Keratinocyte (primary cell): ENCODE results near the gene SLC16A4. TPM values are rescaled to one million over a fixed set of nuclear protein-coding genes. Genes with fewer than 3 reads are reported as not detected.

ENCODE experiments used
- DNase-seq: peaks from one replicate; pipeline ENCODE4 v3.0.0-alpha.2; 2011; ENCODE audit warnings: low read depth, missing footprints, low spot score
- FAIRE-seq: peaks from 2 replicates; lab custom pipeline; 2011; peaks lifted over from hg19 to GRCh38; lab: Jason Lieb, UNC
- H2AFZ ChIP-seq: 2 replicates; pipeline ENCODE4 v1.6.0; 2012; ENCODE audit warnings: low read length, control low read depth, inconsistent platforms; ENCODE audit not compliant: control insufficient read depth
- H3K27ac ChIP-seq: 2 replicates; pipeline ENCODE4 v1.5.1; 2011; ENCODE audit warnings: low read length; ENCODE audit not compliant: control insufficient read depth, insufficient read depth
- H3K27me3 ChIP-seq: 3 replicates; pipeline ENCODE4 v1.6.0; 2011; ENCODE audit warnings: low read length; ENCODE audit not compliant: control insufficient read depth, insufficient read depth; ENCODE audit errors: extremely low read depth
- H3K36me3 ChIP-seq, 2 experiments: 2 replicates in 1 of 2; 3 replicates in 1 of 2; pipeline ENCODE4 v1.5.1; 2011; ENCODE audit warnings: low read length in 2 of 2, mild to moderate bottlenecking in 1 of 2; ENCODE audit not compliant: control insufficient read depth in 2 of 2, insufficient read depth in 2 of 2; ENCODE audit errors: extremely low read depth in 1 of 2
- H3K4me1 ChIP-seq: 3 replicates; pipeline ENCODE4 v1.5.1; 2011; ENCODE audit warnings: low read length; ENCODE audit not compliant: control insufficient read depth, insufficient read depth; ENCODE audit errors: extremely low read depth
- H3K4me2 ChIP-seq: 3 replicates; pipeline ENCODE4 v1.6.0; 2011; ENCODE audit warnings: low read depth, low read length; ENCODE audit not compliant: control insufficient read depth, insufficient read depth; ENCODE audit errors: extremely low read depth
- H3K4me3 ChIP-seq, 3 experiments: fragments of 200-600 bp in 1 of 3; sonication (generic) in 1 of 3; 2 replicates in 2 of 3; 3 replicates in 1 of 3; pipeline ENCODE4 v1.5.1; 2011 to 2016; ENCODE audit warnings: low read length in 3 of 3, mild to moderate bottlenecking in 3 of 3, control low read depth in 2 of 3, inconsistent platforms in 1 of 3, low read depth in 1 of 3, mixed read lengths in 1 of 3, mixed run types in 1 of 3, moderate library complexity in 1 of 3; ENCODE audit not compliant: control insufficient read depth in 2 of 3, insufficient read depth in 2 of 3; ENCODE audit errors: extremely low read depth in 1 of 3
- H3K79me2 ChIP-seq: 2 replicates; pipeline ENCODE4 v1.6.0; 2012; ENCODE audit warnings: low read length; ENCODE audit not compliant: control insufficient read depth, insufficient read depth
- H3K9ac ChIP-seq: 3 replicates; pipeline ENCODE4 v1.6.0; 2011; ENCODE audit warnings: low read length; ENCODE audit not compliant: control insufficient read depth, insufficient read depth; ENCODE audit errors: extremely low read depth
- H3K9me1 ChIP-seq: 3 replicates; pipeline ENCODE4 v1.6.0; 2011; ENCODE audit warnings: low read length; ENCODE audit not compliant: control insufficient read depth, insufficient read depth; ENCODE audit errors: extremely low read depth
- H3K9me3 ChIP-seq: 2 replicates; pipeline ENCODE4 v1.5.1; 2012; ENCODE audit warnings: low read depth, low read length; ENCODE audit not compliant: control insufficient read depth
- H4K20me1 ChIP-seq: 3 replicates; pipeline ENCODE4 v1.6.0; 2011; ENCODE audit warnings: low read length; ENCODE audit not compliant: control insufficient read depth, insufficient read depth; ENCODE audit errors: extremely low read depth
- CTCF ChIP-seq, 3 experiments: IDR thresholded peaks in 1 of 3; conservative IDR thresholded peaks in 1 of 3; optimal IDR thresholded peaks in 1 of 3; 2 replicates in 2 of 3; 3 replicates in 1 of 3; pipeline versions ENCODE3 to v1.5.1; 2011; ENCODE audit warnings: low read length in 3 of 3, mild to moderate bottlenecking in 3 of 3, moderate library complexity in 2 of 3, control low read depth in 1 of 3, inconsistent platforms in 1 of 3; ENCODE audit not compliant: insufficient read depth in 2 of 3; ENCODE audit errors: extremely low read depth in 1 of 3
- EZH2 ChIP-seq: IDR thresholded peaks from one replicate; pipeline ENCODE4 v1.6.1; 2012; ENCODE audit warnings: inconsistent platforms, mild to moderate bottlenecking, low read length, moderate library complexity
- dilution Hi-C: fragments of 300-500 bp; cut with MboI; formaldehyde crosslinking; loops from one replicate; pipeline ENCODE4 v1.7.0; 2020; ENCODE audit warnings: low sequenced_read_pairs; ENCODE audit not compliant: extremely low pct_ligation_motif_present
- polyA plus RNA-seq, 5 experiments: library from polyadenylated mRNA; depleted of rRNA in 3 of 5; stranded (reverse) in 3 of 5; stranded (forward) in 1 of 5; unstranded in 1 of 5; fragments of >200 nt; gene quantifications; 1 replicate in 1 of 5; 2 replicates in 3 of 5; 3 replicates in 1 of 5; pipeline versions ENCODE4 v1.2.1 to v1.2.3, GENCODE V29; 2011 to 2012; ENCODE audit warnings: missing spikeins in 2 of 5, low read depth in 1 of 5, low replicate concordance in 1 of 5

Gene SLC16A4
- polyA plus RNA-seq, 1 donor (not counting 4 experiments of a cell fraction or from before 2014, with no cell fraction given): 0.92 TPM

- Histone ChIP-seq H3K9me1 (no peaks in the 10 kb centered on the region), H3K4me1 (no peaks in the 10 kb centered on the region)
- dilution Hi-C loops: no loop called here
Observed at GRCh38 chr1:110412576-110412975, 21.8 kb upstream of the SLC16A4 start.

GRCh38 chr1:110411173-110411735 is 20.4 kb upstream of the SLC16A4 start:
- dilution Hi-C loops: no loop called here
- DNase-seq: no peak
- Histone ChIP-seq H4K20me1 (no peaks in the 10 kb centered on the region), H3K79me2 (peaks cover 13% of the 10 kb centered on the region), H2AFZ (no peak overlapping the region), H3K4me1 (peaks cover under 1% of the 10 kb centered on the region), H3K4me2 (no peak overlapping the region), H3K9me1 (no peaks in the 10 kb centered on the region), H3K27me3 (no peaks in the 10 kb centered on the region), H3K9ac (no peak overlapping the region), H3K9me3 (no peaks in the 10 kb centered on the region), H3K27ac (no peak overlapping the region), H3K4me3 (no peak overlapping the region), H3K36me3 (no peaks in the 10 kb centered on the region)
- no peak for FAIRE-seq
- TF ChIP-seq CTCF (optimal IDR thresholded peaks at IDR 0.05 in 1 of 3, IDR thresholded peaks at IDR 0.05 in 1 of 3, conservative IDR thresholded peaks at IDR 0.05 in 1 of 3; ENCODE audit: extremely low read depth in 1 of 3, insufficient read depth in 2 of 3, low read length in 3 of 3): no peak
- TF ChIP-seq EZH2: no peak

More at GRCh38 chr1:110412576-110412975, 21.8 kb upstream of the SLC16A4 start:
- Histone ChIP-seq H3K79me2 (peaks cover 2% of the 10 kb centered on the region), H3K9ac (no peak overlapping the region), H3K27me3 (no peaks in the 10 kb centered on the region), H3K4me3 (no peak overlapping the region), H3K27ac (no peak overlapping the region), H2AFZ (peak overlapping the region; percentile 40), H3K4me2 (no peak overlapping the region), H3K9me3 (no peaks in the 10 kb centered on the region), H4K20me1 (no peaks in the 10 kb centered on the region), H3K36me3 (no peaks in the 10 kb centered on the region)
- TF ChIP-seq CTCF (optimal IDR thresholded peaks at IDR 0.05 in 1 of 3, IDR thresholded peaks at IDR 0.05 in 1 of 3, conservative IDR thresholded peaks at IDR 0.05 in 1 of 3; ENCODE audit: extremely low read depth in 1 of 3, insufficient read depth in 2 of 3, low read length in 3 of 3) (peak; percentile 83 to 88 (median 83)), EZH2 (no peak)
- FAIRE-seq: no peak
- DNase-seq: peak; percentile 41
